ENCODE data around the gene GDPD4. TPM values are rescaled to one million over a fixed set of nuclear protein-coding genes. Genes with fewer than 3 reads are reported as not detected.

GDPD4 gene
- total RNA-seq, 4 donors from 2014 or later = not detected

DNA sequence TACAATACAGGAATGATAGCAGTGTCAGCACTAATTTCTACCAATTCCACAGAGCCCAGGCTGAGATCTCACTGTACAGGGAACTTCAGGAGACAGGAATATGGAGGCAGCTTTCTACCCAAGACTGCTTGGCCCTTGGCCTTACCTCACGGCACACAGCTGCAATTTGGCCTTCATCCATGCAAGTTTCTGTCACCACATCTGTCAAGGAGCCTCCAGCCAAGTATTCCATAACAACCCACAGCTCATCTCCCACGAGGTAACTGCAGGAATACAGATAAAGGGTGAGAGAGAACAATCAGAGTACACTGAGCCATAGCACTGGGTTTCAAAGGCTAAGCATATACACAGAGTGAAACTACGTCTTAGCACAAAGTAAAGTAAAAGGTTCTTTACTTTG, 39.0 kb upstream of the GDPD4 start:
- H3K27ac ChIP-seq (replicated peaks in 1 of 4) = no peak overlapping the region
- H3K36me3 ChIP-seq = peaks cover 0 to 78% (median 6%) of the 10 kb centered on the region in 4 donors
- DNase-seq (ENCODE audit: extremely low spot score) = no peak
- intact Hi-C loops (cut with DNase I) = no loop called here
- TF ChIP-seq EP300 (IDR thresholded peaks at IDR 0.05) (no peak), POLR2A (IDR thresholded peaks at IDR 0.05; ENCODE audit: low read depth) (no peak), POLR2AphosphoS5 (IDR thresholded peaks at IDR 0.05) (no peak)
- TF ChIP-seq, protein P1, sequence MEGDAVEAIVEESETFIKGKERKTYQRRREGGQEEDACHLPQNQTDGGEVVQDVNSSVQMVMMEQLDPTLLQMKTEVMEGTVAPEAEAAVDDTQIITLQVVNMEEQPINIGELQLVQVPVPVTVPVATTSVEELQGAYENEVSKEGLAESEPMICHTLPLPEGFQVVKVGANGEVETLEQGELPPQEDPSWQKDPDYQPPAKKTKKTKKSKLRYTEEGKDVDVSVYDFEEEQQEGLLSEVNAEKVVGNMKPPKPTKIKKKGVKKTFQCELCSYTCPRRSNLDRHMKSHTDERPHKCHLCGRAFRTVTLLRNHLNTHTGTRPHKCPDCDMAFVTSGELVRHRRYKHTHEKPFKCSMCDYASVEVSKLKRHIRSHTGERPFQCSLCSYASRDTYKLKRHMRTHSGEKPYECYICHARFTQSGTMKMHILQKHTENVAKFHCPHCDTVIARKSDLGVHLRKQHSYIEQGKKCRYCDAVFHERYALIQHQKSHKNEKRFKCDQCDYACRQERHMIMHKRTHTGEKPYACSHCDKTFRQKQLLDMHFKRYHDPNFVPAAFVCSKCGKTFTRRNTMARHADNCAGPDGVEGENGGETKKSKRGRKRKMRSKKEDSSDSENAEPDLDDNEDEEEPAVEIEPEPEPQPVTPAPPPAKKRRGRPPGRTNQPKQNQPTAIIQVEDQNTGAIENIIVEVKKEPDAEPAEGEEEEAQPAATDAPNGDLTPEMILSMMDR (IDR thresholded peaks at IDR 0.05) = no peak
- H3K27me3 ChIP-seq = no peaks in the 10 kb centered on the region
- no peak overlapping the region for H3K4me3 ChIP-seq
- WGBS = 44% methylated on average over 3 of the region's 3 CpGs
- no peaks in the 10 kb centered on the region for H3K4me1 ChIP-seq
- no peaks in the 10 kb centered on the region for H3K9me3 ChIP-seq

DNA sequence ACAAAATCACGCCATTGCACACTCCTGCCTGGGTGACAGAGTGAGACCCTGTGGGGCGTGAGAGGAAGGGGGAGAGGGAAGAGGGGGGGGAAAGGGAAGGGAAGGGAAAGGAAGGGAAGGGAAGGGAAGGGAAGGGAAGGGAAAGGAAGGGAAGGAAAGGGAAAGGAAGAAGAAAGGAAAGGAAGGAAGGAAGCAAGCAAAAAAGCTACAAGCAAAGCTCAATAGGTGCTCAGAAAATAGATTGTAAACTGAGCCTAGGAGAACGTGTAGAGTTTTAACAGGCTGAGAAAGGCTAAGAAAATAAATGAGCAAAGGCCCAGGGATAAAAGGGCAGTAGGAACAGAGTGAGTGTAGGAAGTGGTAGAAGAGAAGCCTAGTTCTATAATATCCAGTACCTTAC, 30.8 kb upstream of the GDPD4 start:
- no peaks in the 10 kb centered on the region for H3K27me3 ChIP-seq
- no peak for TF ChIP-seq POLR2A (IDR thresholded peaks at IDR 0.05; ENCODE audit: low read depth)
- no peak for TF ChIP-seq POLR2AphosphoS5 (IDR thresholded peaks at IDR 0.05)
- TF ChIP-seq, protein P1 (IDR thresholded peaks at IDR 0.05) = no peak
- TF ChIP-seq EP300 (IDR thresholded peaks at IDR 0.05) = no peak
- H3K9me3 ChIP-seq = no peaks in the 10 kb centered on the region
- intact Hi-C loops (cut with DNase I) = no loop called here
- peaks cover 0 to 50% (median 22%) of the 10 kb centered on the region in 4 donors for H3K36me3 ChIP-seq
- DNase-seq (ENCODE audit: extremely low spot score) = peak; percentile 14
- H3K4me3 ChIP-seq = no peak overlapping the region
- H3K4me1 ChIP-seq = no peaks in the 10 kb centered on the region
- WGBS = 88% methylated on average over 3 of the region's 3 CpGs
- no peak overlapping the region for H3K27ac ChIP-seq (replicated peaks in 1 of 4)

- Histone ChIP-seq H3K36me3 (peaks cover 0 to 31% (median 10%) of the 10 kb centered on the region in 4 donors), H3K4me3 (no peak overlapping the region), H3K9me3 (no peaks in the 10 kb centered on the region), H3K27ac (replicated peaks in 1 of 4) (no peak overlapping the region), H3K27me3 (no peaks in the 10 kb centered on the region), H3K4me1 (no peaks in the 10 kb centered on the region)
- DNase-seq (ENCODE audit: extremely low spot score) = no peak
- TF ChIP-seq, protein P1 (IDR thresholded peaks at IDR 0.05) = no peak
- no peak for TF ChIP-seq EP300 (IDR thresholded peaks at IDR 0.05)
- no peak for TF ChIP-seq POLR2A (IDR thresholded peaks at IDR 0.05; ENCODE audit: low read depth)
- no peak for TF ChIP-seq POLR2AphosphoS5 (IDR thresholded peaks at IDR 0.05)
- intact Hi-C loops (cut with DNase I) = no loop called here
- 53% methylated on average over 1 of the region's 1 CpG for WGBS
These were observed 23.7 kb upstream of the GDPD4 start for GRCh38 chr11:77325159-77325558.

GRCh38 chr11:77324508-77324907, 23.0 kb upstream of the GDPD4 start:
- no peak overlapping the region for H3K27ac ChIP-seq (replicated peaks in 1 of 4)
- H3K36me3 ChIP-seq = peaks cover 0 to 31% (median 10%) of the 10 kb centered on the region in 4 donors
- no peaks in the 10 kb centered on the region for H3K27me3 ChIP-seq
- DNase-seq (ENCODE audit: extremely low spot score) = no peak
- intact Hi-C loops (cut with DNase I) = no loop called here
- no peaks in the 10 kb centered on the region for H3K9me3 ChIP-seq
- H3K4me1 ChIP-seq = no peaks in the 10 kb centered on the region
- H3K4me3 ChIP-seq = no peak overlapping the region
- TF ChIP-seq EP300 (IDR thresholded peaks at IDR 0.05) = no peak
- TF ChIP-seq POLR2A (IDR thresholded peaks at IDR 0.05; ENCODE audit: low read depth) = no peak
- TF ChIP-seq, protein P1 (IDR thresholded peaks at IDR 0.05) = no peak
- no peak for TF ChIP-seq POLR2AphosphoS5 (IDR thresholded peaks at IDR 0.05)

- H3K27me3 ChIP-seq = no peaks in the 10 kb centered on the region
- H3K27ac ChIP-seq (replicated peaks in 1 of 4) = no peak overlapping the region
- no peak for TF ChIP-seq POLR2AphosphoS5 (IDR thresholded peaks at IDR 0.05)
- no peak for TF ChIP-seq EP300 (IDR thresholded peaks at IDR 0.05)
- TF ChIP-seq, protein P1 (IDR thresholded peaks at IDR 0.05) = no peak
- no peak for TF ChIP-seq POLR2A (IDR thresholded peaks at IDR 0.05; ENCODE audit: low read depth)
- H3K4me1 ChIP-seq = no peaks in the 10 kb centered on the region
- 81% methylated on average over 2 of the region's 2 CpGs for WGBS
- intact Hi-C loops (cut with DNase I) = no loop called here
- H3K4me3 ChIP-seq = no peak overlapping the region
- no peaks in the 10 kb centered on the region for H3K9me3 ChIP-seq
- peaks cover 0 to 31% (median 10%) of the 10 kb centered on the region in 4 donors for H3K36me3 ChIP-seq
- DNase-seq (ENCODE audit: extremely low spot score) = no peak
These were observed 21.6 kb upstream of the GDPD4 start for GRCh38 chr11:77322926-77323590.

Data from esophagus muscularis mucosa (tissue), 4 donors.